ENCODE data around the gene IKZF1.
A peak's percentile ranks its signal among the peaks of the same experiment; 100 is the strongest.

IKZF1 gene

DNA sequence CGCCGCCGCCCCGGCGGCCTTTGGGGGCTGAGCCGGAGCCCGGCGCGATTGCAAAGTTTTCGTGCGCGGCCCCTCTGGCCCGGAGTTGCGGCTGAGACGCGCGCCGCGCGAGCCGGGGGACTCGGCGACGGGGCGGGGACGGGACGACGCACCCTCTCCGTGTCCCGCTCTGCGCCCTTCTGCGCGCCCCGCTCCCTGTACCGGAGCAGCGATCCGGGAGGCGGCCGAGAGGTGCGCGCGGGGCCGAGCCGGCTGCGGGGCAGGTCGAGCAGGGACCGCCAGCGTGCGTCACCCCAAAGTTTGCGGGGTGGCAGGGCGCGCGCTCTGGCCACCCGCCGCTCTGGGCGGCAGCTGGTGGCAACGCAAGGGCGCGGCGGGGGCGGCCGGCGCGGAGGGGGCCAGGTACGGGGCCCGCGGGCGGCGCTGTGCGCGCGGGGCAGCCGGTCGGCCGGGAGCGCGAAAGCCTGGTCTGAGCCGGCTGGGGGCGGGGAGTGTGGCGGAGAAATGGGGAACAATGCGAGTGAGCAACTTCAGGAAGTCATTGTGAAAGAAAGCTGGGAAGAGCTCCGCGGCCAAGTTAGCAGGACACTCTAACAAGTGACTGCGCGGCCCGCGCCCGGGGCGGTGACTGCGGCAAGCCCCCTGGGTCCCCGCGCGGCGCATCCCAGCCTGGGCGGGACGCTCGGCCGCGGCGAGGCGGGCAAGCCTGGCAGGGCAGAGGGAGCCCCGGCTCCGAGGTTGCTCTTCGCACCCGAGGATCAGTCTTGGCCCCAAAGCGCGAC, at the start of gene IKZF1:
Gene IKZF1 (plus strand): TSS at position 588 of the 782 bp plus-strand sequence. CDS start 14,346 bp downstream, outside the sequence.
- DNase-seq = peak; percentile 78

- DNase-seq = peak; percentile 49
Measured at GRCh38 chr7:50261593-50261992, 42.9 kb upstream of the IKZF1 start.

- DNase-seq = no peak
Measured at GRCh38 chr7:50262446-50262845, 42.1 kb upstream of the IKZF1 start.

- no peak for DNase-seq
Measured at GRCh38 chr7:50262916-50263690, 41.4 kb upstream of the IKZF1 start.

DNA sequence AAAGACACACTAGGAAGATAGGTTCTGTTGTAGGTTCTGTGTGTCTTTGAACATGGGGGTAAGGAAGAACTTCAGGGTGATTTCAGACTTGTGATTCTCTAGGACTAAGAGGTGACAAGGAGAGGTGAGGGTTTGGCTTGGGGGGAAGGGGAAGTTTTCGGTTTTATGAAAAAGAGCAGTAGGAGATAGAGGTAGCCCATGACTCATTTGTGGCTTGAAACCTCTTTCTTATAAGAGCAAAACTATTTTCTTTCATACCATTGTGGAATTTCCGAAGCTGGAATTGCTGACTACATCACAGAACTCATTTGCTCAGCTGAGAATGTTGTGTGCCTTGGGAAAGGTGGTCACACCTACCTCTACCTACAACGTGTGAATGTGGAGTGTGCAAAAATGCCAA, 39.6 kb upstream of the IKZF1 start:
- peak; percentile 58 for DNase-seq

- no peak for DNase-seq
Measured at GRCh38 chr7:50265968-50266634, 38.4 kb upstream of the IKZF1 start.

- peak; percentile 84 for DNase-seq
Measured at GRCh38 chr7:50266635-50267386, 37.7 kb upstream of the IKZF1 start.

DNA sequence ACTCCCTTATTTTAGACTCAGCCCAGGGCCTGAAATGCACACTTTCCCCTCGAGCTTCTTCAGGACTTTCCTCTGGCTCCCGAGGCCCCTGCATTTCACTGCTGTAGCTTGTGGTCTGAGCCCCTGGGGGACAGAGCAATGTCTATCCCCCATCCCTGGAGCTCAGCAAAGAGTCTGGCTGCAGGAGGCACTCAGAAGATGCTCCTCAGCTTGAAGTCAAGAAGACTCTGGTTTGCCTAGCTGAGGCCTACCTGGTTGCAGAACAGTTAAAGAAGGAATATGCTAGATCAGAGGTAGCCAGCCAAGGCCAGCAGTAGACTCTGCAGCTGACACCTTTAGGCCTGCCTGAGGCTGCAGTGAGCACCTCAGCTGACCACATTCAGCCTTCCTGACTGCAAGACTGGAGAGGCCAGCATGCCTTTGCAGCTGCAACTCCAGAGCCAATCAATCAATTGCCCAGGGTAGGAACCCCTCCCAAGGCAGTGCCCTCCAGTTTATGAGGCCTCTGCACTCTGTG, 36.9 kb upstream of the IKZF1 start:
- DNase-seq = no peak

DNA sequence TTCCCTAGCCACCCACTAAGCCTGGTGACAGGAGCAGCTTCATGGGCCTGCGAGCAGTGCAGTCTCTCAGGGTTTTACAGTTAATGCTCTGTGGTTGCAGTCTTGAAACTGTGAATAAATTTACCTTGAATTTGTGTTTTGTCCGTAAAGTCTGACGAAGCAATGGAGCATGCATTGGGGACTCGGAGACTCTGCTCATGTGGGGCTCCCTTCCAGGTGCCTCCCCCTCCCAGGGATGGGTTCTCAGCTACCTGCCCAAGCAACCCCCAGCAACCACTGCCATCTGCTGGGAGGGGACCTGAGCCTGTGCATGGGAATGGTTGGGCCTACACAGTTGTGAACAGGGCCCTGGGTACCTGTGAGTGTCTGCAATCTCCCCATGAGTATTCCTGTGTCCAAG, 36.3 kb upstream of the IKZF1 start:
- DNase-seq = no peak

DNA sequence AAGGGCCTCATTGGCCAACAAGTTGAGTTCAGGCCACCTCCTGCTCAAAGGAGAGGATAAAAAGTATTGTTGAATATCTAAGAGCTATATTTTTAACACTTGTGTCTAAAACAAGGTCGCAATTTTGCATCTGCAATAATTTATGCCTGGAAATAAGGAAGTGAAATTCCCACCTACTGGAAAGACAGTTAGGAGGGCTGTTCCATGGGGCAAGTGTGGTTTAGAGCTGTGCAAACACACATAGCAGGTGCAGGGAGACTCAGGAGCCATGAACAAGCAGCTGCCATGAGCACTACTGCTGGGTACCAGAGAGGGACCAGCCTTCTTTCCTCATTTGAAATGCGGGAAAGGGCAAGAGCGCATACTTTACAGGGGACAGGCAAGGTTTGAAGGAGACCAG, 35.5 kb upstream of the IKZF1 start:
- DNase-seq = no peak

GRCh38 chr7:50270531-50271018, 33.9 kb upstream of the IKZF1 start:
- DNase-seq = no peak

GRCh38 chr7:50272808-50273207, 31.7 kb upstream of the IKZF1 start:
- DNase-seq = no peak

GRCh38 chr7:50273301-50273700, 31.2 kb upstream of the IKZF1 start:
- no peak for DNase-seq

DNA sequence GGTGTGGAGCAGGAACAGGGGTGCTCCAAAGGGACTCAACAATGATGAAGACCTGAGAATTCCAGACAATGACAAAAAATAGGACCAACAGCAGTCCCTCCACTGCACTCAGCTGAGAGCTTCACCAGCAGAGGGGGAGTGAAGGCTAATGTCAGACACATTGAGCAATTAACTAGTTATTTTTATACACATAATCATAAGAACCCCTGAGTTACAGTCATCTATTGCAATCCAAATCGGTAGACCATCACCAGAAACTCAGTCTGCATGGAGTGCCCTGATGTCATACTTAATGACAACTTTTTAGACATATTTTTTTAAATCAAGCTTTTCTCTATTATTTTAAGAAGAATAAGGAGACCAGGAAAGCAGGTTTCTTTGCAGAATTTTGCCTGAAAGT, 30.6 kb upstream of the IKZF1 start:
- DNase-seq = no peak

DNA sequence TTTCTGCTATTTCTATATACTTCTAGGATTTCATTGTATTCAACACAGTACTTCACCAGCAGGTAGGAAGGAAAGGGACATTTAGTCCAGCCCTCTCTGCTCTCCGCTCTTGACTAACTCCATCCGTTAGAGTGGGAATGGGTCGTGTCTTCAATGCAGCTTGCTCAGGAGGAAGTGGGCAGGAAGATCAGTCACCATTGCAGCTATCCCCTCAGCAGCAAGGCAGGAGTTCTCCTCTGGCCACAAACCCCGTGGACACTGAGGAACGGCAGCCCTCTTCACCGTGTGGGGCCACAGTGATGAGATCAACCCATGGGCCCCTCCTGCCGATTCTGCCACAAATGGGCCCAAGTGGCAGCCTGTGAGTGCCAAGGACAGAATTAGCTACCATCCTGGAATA, 30.2 kb upstream of the IKZF1 start:
- DNase-seq = no peak

GRCh38 chr7:50275430-50275829, 29.1 kb upstream of the IKZF1 start:
- DNase-seq = no peak

DNA sequence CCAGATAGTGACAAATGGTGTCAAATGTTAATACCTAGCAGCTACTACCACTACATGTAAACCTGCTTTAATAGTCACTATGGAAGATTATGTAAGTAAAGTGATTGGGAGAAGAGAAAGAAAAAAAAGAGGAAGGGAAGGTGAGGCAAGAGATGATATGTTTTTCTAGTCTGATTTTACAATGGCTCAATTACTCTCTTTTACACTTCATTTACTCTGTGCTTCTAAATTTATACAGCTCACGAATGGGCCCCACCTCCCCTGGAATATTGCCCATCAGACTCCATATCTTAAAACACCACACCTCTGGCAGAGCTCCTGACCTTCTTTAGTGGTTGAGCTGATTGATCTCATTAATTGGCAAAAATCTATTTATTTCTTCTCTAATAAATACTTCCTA, 28.0 kb upstream of the IKZF1 start:
- no peak for DNase-seq

GRCh38 chr7:50278120-50278519, 26.4 kb upstream of the IKZF1 start:
- no peak for DNase-seq

GRCh38 chr7:50281680-50282445, 22.7 kb upstream of the IKZF1 start:
- DNase-seq = no peak

- no peak for DNase-seq
Measured at GRCh38 chr7:50282813-50283605, 21.5 kb upstream of the IKZF1 start.

DNA sequence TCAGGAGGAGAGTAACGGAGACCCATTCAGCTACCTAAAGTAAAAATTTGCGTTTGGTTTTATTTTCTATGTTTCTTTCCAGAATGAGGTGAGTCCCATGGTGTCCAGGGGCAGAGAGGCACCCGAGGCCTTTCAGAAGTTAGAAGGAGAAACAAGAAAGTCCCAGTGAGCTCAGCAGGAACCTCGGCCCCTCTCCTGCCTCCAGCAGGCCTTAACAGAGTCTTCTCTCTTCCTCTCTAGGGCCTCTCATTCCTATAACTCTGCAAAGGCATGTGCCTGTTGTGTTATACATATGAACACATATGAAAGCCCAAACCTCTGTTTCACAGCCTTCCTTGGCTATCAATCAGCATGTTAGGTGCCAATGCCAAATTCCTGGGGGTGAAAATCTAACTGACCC, 20.8 kb upstream of the IKZF1 start:
- no peak for DNase-seq
